ENCODE results near the gene NHSL1. TPM values are rescaled to one million over a fixed set of nuclear protein-coding genes. Genes with fewer than 3 reads are reported as not detected.

Gene NHSL1
- total and polyA plus RNA-seq, 9 of the 15 experiments (the other 6 are each of a cell fraction or from before 2014, with no cell fraction given) = 0.09 to 0.20 TPM; not detected in 7

GRCh38 chr6:138403801-138404665 lies 95.3 kb downstream of the NHSL1 start, which contains the start of gene HEBP2 (continued):
- peak; percentile 28; the same call in 1 of the 2 replicates for TF ChIP-seq JUN (IDR thresholded peaks at IDR 0.05; ENCODE audit: borderline replicate concordance, low read depth, low read length)
- TF ChIP-seq JUN (CRISPR knock-in tag; IDR thresholded peaks at IDR 0.05; ENCODE audit: borderline replicate concordance) = no peak; the same call in 1 of the 2 replicates
- TF ChIP-seq SIRT6 (IDR thresholded peaks at IDR 0.05; ENCODE audit: low read depth, low read length) = no peak
- TF ChIP-seq ZNF445 (CRISPR knock-in tag; IDR thresholded peaks at IDR 0.05; ENCODE audit: low read depth) = no peak
- no peak for TF ChIP-seq KLF16 (IDR thresholded peaks at IDR 0.05)
- TF ChIP-seq ZNF3 (CRISPR knock-in tag; IDR thresholded peaks at IDR 0.05) = no peak
- TF ChIP-seq NFIX (CRISPR knock-in tag; IDR thresholded peaks at IDR 0.05; ENCODE audit: low read depth) = no peak
- no peak for TF ChIP-seq ZNF778 (CRISPR knock-in tag; IDR thresholded peaks at IDR 0.05)
- TF ChIP-seq ARID3B (CRISPR knock-in tag; IDR thresholded peaks at IDR 0.05; ENCODE audit: borderline replicate concordance) = no peak
- peak; percentile 80 for TF ChIP-seq ETV5 (CRISPR knock-in tag; IDR thresholded peaks at IDR 0.05; ENCODE audit: low read depth)
- no peak; the same call in 1 of the 2 replicates for TF ChIP-seq ZNF408 (CRISPR knock-in tag; IDR thresholded peaks at IDR 0.05; ENCODE audit: low read depth)
- TF ChIP-seq ZC3H8 (IDR thresholded peaks at IDR 0.05) = no peak
- TF ChIP-seq ARID4B (CRISPR knock-in tag; IDR thresholded peaks at IDR 0.05) = no peak; the same call in none of the 2 replicates
- peak; percentile 94 for TF ChIP-seq CXXC5 (CRISPR knock-in tag; IDR thresholded peaks at IDR 0.05)
- TF ChIP-seq THRAP3 (IDR thresholded peaks at IDR 0.05; ENCODE audit: borderline replicate concordance) = no peak
- no peak for TF ChIP-seq JUNB (CRISPR knock-in tag; conservative IDR thresholded peaks at IDR 0.05)
- TF ChIP-seq, protein P1, sequence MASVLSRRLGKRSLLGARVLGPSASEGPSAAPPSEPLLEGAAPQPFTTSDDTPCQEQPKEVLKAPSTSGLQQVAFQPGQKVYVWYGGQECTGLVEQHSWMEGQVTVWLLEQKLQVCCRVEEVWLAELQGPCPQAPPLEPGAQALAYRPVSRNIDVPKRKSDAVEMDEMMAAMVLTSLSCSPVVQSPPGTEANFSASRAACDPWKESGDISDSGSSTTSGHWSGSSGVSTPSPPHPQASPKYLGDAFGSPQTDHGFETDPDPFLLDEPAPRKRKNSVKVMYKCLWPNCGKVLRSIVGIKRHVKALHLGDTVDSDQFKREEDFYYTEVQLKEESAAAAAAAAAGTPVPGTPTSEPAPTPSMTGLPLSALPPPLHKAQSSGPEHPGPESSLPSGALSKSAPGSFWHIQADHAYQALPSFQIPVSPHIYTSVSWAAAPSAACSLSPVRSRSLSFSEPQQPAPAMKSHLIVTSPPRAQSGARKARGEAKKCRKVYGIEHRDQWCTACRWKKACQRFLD (CRISPR knock-in tag; IDR thresholded peaks at IDR 0.05) = no peak; the same call in 1 of the 2 replicates
- TF ChIP-seq POLR3A (IDR thresholded peaks at IDR 0.05; ENCODE audit: borderline replicate concordance, extremely low read depth, insufficient read depth, insufficient read length) = no peak
- no peak for TF ChIP-seq ZNF717 (CRISPR knock-in tag; IDR thresholded peaks at IDR 0.05)
- no peak for TF ChIP-seq ATF4 (CRISPR knock-in tag; IDR thresholded peaks at IDR 0.05)

All from K562 (cell line).